ENCODE data around the gene LLCFC1. TPM values are rescaled to one million over a fixed set of nuclear protein-coding genes. Genes with fewer than 3 reads are reported as not detected.

Gene LLCFC1
- total and polyA plus RNA-seq, 2 experiments from 2014 or later = not detected

DNA sequence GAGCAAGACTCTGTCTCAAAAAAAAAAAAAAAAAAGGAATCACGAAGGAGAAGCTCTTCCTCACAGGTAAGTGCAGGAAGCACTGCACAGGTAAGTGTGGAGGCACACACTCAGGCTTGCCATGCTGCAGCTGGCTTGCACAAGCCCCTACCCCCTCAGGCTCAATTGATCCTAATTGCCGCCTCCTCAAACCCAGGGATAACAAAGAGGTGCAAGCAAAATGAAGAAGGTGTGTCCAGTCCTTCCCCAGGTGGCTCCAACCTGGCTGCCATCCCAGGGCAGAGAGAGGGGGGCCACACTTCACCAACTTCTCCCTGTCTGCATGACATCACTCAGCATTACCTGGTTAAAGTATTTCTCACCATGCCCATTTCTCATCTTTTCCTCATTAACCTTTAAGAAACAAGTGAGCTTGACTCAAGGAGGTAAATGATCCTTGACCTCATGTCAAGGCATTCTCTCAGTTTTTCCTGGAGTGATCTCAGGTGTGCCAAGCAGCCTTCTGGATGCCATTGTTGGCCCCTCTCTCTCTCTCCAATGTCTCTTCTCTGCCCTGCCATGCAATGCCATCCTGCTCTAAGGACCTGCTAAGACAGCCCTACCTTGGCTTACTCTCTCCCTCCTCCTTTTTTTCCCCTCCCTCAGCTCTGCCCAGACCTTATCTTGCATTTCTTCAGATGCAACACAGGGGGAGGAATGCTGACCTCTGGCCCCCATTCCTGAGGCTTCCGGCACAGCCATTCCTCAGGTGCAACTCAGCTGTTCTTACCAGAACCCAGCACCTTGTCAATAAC lies 40.7 kb upstream of the LLCFC1 start (continued):
- TF ChIP-seq ZNF462 (CRISPR knock-in tag; IDR thresholded peaks at IDR 0.05) = no peak

- Histone ChIP-seq H3K4me1 (ENCODE audit: insufficient read depth) (no peaks in the 10 kb centered on the region), H3K27ac (ENCODE audit: low read depth) (no peak overlapping the region), H3K27me3 (ENCODE audit: insufficient read depth) (no peaks in the 10 kb centered on the region), H3K4me2 (no peak overlapping the region), H3K4me3 (no peak overlapping the region), H3K9me2 (ENCODE audit: insufficient read depth) (no peaks in the 10 kb centered on the region), H4K20me1 (replicated peaks; ENCODE audit: insufficient read depth) (no peaks in the 10 kb centered on the region), H3K79me2 (replicated peaks; ENCODE audit: insufficient read depth) (no peaks in the 10 kb centered on the region), H3F3A (replicated peaks; ENCODE audit: low read depth) (no peaks in the 10 kb centered on the region), H3K36me3 (ENCODE audit: insufficient read depth) (0 out of 2 replicates have a peak, but pooled peaks cover 10% of the 10 kb centered on the region), H2AFZ (no peak overlapping the region)
- Mint-ChIP-seq H3K27me3 (ENCODE audit: insufficient read depth, low read depth, poor library complexity) (peaks cover 3% of the 10 kb centered on the region), H3K36me3 (ENCODE audit: low read depth) (no peaks in the 10 kb centered on the region; the same call in 2 of the 3 replicates), H3K27ac (no peak overlapping the region), H3K4me3 (no peak overlapping the region), H3K4me1 (peaks cover 9% of the 10 kb centered on the region), H3K9me3 (peaks cover 17% of the 10 kb centered on the region; the same call in 2 of the 3 replicates)
- no peak for ATAC-seq
- DNase-seq (ENCODE audit: low spot score) = no peak
- no peak for TF ChIP-seq STAT1 (IDR thresholded peaks at IDR 0.05; ENCODE audit: unreplicated experiment)
- TF ChIP-seq, protein P1, sequence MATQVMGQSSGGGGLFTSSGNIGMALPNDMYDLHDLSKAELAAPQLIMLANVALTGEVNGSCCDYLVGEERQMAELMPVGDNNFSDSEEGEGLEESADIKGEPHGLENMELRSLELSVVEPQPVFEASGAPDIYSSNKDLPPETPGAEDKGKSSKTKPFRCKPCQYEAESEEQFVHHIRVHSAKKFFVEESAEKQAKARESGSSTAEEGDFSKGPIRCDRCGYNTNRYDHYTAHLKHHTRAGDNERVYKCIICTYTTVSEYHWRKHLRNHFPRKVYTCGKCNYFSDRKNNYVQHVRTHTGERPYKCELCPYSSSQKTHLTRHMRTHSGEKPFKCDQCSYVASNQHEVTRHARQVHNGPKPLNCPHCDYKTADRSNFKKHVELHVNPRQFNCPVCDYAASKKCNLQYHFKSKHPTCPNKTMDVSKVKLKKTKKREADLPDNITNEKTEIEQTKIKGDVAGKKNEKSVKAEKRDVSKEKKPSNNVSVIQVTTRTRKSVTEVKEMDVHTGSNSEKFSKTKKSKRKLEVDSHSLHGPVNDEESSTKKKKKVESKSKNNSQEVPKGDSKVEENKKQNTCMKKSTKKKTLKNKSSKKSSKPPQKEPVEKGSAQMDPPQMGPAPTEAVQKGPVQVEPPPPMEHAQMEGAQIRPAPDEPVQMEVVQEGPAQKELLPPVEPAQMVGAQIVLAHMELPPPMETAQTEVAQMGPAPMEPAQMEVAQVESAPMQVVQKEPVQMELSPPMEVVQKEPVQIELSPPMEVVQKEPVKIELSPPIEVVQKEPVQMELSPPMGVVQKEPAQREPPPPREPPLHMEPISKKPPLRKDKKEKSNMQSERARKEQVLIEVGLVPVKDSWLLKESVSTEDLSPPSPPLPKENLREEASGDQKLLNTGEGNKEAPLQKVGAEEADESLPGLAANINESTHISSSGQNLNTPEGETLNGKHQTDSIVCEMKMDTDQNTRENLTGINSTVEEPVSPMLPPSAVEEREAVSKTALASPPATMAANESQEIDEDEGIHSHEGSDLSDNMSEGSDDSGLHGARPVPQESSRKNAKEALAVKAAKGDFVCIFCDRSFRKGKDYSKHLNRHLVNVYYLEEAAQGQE (IDR thresholded peaks at IDR 0.05; ENCODE audit: unreplicated experiment) = no peak
- TF ChIP-seq, protein P2, sequence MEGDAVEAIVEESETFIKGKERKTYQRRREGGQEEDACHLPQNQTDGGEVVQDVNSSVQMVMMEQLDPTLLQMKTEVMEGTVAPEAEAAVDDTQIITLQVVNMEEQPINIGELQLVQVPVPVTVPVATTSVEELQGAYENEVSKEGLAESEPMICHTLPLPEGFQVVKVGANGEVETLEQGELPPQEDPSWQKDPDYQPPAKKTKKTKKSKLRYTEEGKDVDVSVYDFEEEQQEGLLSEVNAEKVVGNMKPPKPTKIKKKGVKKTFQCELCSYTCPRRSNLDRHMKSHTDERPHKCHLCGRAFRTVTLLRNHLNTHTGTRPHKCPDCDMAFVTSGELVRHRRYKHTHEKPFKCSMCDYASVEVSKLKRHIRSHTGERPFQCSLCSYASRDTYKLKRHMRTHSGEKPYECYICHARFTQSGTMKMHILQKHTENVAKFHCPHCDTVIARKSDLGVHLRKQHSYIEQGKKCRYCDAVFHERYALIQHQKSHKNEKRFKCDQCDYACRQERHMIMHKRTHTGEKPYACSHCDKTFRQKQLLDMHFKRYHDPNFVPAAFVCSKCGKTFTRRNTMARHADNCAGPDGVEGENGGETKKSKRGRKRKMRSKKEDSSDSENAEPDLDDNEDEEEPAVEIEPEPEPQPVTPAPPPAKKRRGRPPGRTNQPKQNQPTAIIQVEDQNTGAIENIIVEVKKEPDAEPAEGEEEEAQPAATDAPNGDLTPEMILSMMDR (conservative IDR thresholded peaks at IDR 0.05; ENCODE audit: low read depth in 2 of 2) = no peak
- no peak for TF ChIP-seq ZNF114 (CRISPR knock-in tag; IDR thresholded peaks at IDR 0.05)
- no peak for TF ChIP-seq EZH2 (IDR thresholded peaks at IDR 0.05; ENCODE audit: low read depth, unreplicated experiment)
- TF ChIP-seq POLR2AphosphoS5 (IDR thresholded peaks at IDR 0.05; ENCODE audit: low read depth) = no peak
- no peak for TF ChIP-seq EZH2phosphoT487 (IDR thresholded peaks at IDR 0.05; ENCODE audit: unreplicated experiment)
- TF ChIP-seq NANOG (IDR thresholded peaks at IDR 0.05; ENCODE audit: borderline replicate concordance) = no peak
- TF ChIP-seq ETS1 (IDR thresholded peaks at IDR 0.05) = no peak
Measured at GRCh38 chr7:142899661-142900060, 39.6 kb upstream of the LLCFC1 start.

Data from GM23338 (cell line).